HPDE6-E6E7 (cell line): Measurements from ENCODE around the gene ZNF383.
A peak's percentile ranks its signal among the peaks of the same experiment; 100 is the strongest.
"Not testable (repeated sequence)": the region's sequence is repeated elsewhere in the genome, so short reads cannot be mapped to it uniquely, and the experiment has no call there.

Experiments used
- DNase-seq: peaks from one replicate; pipeline ENCODE4 v3.0.0; 2011; ENCODE audit warnings: missing footprints; ENCODE audit errors: extremely low spot score

ZNF383 gene

DNA sequence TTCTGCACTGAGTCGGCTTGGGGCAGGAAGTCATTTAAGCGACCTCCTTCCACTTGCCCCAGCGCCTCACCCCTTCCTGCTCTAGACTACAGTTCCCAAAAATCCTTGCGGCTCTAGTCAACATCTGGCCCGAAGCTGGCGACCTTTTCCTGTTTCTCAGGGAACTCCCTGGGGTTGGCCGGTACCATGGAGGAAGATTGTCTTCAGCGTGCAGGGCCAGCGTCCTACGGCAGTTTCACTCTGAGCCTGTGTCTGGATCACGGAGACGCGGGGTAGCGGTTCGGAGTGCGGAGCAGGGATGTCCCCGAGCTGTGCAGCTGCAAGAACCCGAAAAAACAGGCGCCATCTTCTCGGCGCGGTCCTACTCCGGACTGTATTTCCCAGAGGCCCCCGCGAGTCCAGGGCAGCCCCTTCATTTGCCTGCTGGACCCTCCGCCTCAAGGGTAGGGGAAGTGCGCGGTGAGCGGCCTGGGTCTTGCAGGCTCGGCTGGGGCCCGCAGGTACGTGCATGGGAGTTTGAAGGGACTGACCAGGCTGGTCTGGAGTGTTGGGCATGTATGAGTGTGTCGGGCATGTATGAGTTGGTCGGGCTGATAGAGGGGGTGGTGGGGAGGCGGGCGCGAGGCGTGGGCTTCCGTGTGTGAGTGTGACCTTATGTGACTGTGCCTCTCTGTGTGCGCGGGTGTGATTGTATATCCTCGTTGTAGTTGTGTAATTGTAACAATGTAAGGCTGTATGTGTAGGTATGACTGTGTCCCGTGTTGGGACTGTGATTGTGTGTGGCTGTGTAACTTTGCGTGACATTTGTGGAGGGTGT is at the start of gene ZNF383:
TSS of gene ZNF383 (plus strand) at position 440 of the 817 bp plus-strand sequence. CDS start 12,240 bp downstream, outside the sequence.
- DNase-seq = peak; percentile 71

DNA sequence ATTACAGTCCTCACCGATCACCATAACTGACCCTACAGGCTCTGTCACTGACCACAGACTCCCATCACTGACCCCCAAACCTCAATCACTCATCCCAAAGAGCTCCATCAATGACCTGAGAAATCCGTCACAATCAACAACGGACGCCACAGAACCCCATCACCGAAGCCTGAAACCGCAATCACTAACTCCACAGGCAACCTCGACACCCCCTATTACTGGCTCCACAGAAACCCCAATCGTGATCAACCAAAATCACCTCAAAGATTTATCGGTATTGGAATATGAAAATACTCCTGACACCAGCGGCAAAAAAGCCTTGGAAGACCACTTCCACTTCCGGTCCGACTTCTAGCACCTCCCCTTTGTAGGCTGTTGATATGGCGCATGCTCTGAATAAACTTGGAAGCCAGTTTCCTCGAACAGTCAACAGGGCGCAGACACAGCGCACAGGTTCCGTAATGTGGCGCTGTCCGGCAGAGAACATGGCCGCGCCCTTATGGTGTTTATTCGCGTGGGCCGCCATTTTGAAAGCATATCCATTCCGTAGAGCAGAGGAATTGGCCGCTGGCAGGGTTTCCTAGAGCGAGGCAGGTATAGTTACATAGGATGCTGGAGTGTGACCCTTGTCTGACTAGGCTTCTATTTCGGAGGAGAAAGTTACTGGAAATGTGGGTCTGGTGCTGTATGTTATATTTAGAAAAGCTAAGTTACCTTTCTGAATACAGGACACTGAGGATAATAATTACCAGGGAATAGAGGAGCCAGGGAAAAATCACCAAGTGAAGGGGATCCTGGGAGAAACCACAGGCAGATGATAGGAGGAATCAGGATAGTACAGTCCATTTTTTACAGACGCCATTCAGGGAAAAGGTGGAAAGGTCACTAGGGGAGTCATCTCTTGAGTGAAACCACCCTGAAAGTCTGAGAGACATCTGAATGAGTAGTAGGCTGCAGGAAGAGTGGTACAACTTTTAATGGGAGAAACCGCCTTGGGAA is 45.3 kb upstream of the ZNF383 start, which contains the start of gene ZNF585A:
TSS of gene ZNF585A (minus strand) at position 328 of the 999 bp plus-strand sequence. CDS start 2,785 bp downstream, outside the sequence.
- peak; percentile 91 for DNase-seq

DNA sequence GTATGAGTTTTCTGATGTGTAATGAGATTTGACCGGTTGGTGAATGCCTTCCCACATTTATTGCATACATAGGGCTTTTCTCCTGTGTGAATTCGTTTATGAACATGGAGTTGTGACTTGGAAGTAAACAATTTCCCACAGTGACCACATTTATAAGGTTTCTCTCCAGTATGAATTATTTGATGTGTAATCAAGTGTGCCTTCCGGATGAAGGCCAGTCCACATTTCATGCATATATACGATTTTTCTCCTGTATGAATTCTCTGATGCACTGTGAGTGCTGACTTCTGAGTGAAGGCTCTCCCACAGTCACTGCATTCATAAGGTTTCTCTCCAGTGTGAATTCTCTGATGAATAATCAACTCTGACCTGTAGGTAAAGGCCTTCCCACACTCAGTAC is 31.9 kb upstream of the ZNF383 start:
- not testable (repeated sequence) for DNase-seq

DNA sequence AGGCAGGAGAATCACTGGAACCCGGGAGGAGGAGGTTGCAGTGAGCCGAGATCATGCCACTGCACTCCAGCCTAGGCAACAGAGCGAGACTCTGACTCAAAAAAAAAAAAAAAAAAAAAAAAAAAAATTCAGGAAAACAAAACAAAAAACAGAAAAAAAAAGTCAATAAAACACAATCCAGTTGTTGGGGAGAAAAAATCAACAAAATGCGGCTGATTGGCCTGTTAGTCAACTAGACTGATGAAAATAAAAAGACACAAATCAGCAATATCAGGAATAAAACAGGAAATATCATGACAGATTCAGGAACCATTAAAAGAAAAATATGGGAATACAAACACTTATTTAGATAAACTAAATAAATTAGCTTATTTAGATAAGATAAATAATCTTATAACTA is 22.8 kb upstream of the ZNF383 start:
- not testable (repeated sequence) for DNase-seq

DNA sequence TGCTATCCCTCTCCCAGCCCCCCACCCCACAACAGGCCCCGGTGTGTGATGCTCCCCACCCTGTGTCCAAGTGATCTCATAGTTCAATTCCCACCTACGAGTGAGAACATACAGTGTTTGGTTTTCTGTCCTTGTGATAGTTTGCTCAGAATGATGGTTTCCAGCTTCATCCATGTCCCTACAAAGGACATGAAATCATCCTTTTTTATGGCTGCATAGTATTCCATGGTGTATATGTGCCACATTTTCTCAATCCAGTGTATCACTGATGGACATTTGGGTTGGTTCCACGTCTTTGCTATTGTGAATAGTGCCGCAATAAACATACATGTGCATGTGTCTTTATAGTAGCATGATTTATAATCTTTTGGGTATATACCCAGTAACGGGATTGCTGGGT is 20.9 kb upstream of the ZNF383 start:
- not testable (repeated sequence) for DNase-seq

DNA sequence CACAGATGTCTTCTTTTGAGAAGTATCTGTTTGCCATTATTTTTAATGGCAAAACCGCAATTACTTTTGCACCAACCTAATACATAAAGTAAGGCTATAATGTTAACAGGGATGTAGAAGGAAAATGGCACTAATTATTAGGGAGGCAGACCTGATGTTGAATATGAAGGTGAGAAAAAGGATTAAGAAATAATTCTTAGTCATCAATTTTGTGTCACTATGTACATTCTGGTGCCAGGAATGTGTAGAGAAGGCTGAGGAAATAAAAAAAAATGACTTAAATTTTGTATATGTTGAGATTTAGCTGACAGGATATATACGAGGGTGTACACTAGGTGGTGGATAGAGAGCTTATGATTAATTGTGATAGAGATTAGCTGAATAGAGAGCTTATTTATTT is 20.2 kb upstream of the ZNF383 start:
- no peak for DNase-seq

DNA sequence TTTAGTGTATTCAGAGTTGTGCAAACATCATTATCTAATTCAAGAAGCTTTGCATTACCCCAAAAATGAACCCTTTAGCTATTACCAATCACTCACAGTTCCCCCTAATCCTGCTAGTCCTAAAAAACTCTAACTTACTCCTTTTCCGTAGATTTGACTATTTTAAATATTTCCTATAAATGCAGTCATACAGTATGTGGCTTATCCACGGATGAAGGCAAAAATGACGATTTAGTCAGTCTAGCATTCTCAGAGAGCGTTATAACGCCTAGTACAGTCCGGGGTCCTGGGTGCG is 587 bp upstream of the ZNF383 start:
- DNase-seq = no peak

DNA sequence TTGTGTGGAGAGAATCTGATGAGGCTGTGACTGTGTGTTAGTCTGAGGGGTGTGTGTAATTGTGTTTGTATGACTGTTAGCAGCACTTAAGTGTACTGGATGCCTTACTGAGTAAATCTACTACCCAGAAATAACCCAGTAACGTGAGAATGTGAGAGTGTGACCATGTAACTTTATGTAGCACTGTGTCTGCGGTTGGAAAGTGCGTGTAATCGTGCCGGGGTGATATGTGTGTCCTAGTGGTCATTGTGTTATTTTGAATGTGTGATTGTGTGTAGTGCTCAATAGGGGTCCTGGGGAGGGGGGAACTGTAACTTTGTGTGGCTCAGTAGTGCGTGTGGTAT is 550 bp downstream of the ZNF383 start:
- DNase-seq = no peak

DNA sequence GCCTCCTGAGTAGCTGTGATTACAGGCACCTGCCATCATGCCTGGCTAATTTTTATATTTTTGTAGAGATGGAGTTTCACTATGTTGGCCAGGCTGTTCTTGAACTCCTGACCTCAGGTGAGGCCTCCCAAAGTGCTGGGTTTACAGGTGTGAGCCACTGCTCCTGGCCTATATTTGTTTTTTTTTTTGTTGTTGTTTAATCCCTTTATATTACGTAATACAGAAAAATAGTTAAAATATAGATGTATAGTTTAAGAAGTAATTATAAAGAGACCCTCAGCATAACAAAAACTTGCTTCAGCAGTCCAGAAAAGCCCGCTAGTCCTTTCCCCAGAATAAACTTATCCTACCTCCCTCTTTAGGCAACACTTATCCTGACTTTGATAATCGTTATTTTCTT is 2.4 kb downstream of the ZNF383 start:
- DNase-seq = no peak

DNA sequence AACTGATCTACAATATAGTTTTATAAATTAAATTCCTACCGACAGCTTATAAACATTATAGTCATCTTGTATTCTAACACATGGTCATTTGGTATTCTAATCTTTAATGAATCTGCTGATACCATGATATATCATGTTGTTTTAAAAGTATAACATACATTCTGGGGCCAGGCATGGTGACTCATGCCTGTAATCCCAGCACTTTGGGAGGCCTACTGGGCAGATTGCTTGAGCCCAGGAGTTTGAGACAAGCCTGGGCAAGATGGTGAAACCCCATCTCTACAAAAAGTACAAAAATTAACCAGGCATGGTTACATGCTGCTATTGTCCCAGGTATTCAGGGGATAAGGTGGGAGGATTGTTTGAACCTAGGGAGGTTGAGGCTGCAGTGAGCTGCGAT is 3.1 kb downstream of the ZNF383 start:
- no peak for DNase-seq

DNA sequence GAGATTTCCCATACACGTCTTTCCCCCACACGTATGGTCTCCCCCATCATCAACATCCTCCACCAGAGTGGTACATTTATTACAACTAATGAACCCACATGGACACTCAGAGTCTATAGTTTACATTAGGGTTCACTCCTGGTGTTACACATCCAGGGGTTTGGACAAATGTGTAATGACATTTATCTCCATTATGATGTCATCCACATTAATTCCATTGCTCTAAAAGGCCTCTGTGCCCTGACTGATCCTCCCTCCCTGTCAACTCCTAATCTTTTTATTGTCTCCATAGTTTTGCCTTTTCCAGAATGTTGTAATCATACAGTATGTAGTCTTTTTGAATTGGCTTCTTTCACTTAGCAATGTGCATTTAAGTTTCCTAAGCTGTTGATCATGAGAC is 8.2 kb downstream of the ZNF383 start:
- no peak for DNase-seq

DNA sequence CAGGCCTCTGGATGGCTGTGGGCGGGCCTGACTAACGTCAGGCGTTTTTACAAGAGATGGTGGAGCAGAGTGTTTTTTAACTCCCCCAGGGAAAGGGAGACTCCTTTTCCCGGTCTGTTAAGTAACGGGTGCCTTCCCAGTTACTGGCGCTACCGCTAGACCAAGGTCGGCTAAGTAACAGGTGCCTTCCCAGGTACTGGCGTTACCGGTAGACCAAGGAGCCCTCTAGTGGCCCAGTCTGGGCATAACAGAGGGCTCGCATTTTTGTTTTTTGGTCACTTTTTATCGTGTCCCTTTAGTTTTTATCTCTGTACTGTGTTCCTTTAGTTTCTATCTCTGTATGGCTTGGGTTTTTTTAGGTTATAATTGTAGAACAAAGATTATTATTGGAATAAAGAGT is 10.0 kb downstream of the ZNF383 start:
- DNase-seq = no peak

DNA sequence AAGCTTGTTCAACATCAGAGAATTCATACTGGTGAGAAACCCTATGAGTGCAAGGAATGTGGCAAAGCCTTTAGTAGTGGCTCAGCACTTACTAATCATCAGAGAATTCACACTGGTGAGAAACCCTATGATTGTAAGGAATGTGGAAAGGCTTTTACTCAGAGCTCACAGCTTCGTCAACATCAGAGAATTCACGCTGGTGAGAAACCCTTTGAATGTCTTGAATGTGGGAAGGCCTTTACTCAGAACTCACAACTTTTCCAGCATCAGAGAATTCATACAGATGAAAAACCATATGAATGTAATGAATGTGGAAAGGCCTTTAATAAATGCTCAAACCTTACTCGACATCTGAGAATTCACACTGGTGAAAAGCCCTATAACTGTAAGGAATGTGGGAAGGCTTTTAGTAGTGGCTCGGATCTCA is 25.2 kb downstream of the ZNF383 start:
- DNase-seq = no peak

DNA sequence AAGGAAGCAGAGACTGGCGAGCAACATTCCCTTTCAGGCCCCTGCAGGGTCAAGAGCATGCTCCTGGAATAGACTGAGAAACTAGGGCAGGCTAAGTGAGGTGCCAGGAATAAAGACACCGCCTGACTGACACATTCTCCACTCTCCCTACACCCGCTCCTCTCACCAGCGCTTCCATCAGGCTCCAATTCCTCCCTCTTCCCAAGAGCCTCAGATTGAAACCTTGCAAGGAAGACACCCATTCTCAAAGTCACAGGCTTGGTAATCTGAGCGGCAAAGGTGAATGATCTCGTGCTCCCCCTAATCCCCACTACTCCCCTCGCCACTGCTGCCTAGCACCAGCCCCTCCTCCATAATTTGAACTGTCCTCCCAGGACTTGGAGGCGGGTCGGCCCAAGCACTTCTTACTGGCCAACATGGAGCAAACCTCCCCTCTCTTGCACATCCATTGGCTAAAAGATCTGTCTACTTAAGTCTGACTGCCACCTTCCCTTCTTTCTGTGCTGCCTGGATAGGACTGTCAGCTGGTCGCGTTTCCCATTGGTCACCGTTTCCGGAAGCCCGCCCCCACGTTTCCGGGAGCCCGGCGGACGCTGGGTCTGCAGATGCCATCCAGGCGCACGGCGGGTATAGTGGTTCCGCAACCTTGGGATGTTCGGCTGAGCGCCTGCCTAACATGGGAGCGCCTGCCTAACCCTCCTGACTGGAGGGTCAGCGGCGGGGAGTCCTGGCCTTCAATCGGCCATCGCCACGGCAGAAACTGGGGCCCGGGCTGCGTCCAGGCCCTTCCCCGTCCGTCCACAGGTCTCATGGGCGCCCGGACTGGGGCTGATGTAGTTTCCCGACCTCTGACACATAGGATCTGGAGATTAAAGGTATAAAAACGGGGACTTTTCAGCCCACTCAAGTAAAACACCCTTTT is 33.6 kb downstream of the ZNF383 start:
- DNase-seq = peak; percentile 86

DNA sequence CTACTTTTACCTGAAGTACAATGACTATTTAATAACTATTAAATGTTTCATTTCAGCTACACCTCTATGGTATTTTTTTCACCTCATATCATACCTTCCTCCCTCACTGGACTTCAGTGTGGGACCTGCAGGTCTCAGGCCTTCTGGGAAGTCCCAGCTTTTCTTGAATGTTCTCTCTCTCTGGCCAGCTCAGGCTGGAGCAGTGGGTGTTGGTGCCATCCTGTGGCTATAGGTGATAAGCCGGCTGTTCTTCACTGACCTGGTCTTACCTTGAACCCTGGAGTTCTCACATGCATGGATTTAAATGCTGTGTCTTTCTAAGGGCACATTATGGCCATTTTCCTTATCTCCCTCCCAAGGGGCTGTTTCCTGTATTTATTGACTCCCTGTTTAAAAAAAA is 45.0 kb downstream of the ZNF383 start:
- not testable (repeated sequence) for DNase-seq

DNA sequence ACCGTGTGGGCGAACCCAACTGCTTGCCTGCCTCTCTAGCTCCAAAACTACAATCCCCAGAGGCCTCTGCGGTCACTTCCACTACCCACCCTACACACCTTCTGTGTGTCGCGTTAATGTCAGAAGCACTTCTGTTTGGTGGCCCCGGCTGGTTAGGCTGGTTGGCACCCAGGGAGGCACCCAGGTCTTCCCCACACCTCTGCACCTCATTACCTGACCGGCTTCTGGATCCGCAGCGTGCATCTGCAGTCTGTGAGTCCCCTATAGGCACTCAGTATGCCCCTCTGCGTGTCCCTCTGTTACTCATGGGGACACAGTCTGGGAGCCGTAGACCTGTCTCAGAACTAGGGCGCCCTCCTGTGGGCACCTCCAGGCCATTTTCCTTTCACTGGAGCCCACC is 49.0 kb downstream of the ZNF383 start:
- DNase-seq = not testable (repeated sequence)

DNA sequence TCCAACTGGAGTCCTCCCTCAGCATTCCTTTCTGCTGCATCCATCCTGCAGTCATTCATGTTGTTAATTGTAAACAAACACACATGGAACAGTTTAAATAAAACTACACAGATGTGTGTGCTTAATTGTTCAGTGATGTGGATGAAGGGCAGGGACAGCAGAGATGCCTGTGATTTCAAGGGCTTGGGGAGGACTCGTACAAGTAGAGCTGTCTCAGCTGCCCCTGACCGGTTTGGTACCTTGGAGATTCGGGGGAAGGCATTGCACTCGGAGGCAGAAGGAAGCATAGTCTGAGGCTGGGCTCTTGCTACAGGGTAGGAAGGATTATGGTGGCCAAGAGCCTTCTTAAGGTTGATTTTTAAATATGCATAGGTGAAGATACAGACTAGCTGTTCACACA is 49.7 kb downstream of the ZNF383 start:
- not testable (repeated sequence) for DNase-seq

DNA sequence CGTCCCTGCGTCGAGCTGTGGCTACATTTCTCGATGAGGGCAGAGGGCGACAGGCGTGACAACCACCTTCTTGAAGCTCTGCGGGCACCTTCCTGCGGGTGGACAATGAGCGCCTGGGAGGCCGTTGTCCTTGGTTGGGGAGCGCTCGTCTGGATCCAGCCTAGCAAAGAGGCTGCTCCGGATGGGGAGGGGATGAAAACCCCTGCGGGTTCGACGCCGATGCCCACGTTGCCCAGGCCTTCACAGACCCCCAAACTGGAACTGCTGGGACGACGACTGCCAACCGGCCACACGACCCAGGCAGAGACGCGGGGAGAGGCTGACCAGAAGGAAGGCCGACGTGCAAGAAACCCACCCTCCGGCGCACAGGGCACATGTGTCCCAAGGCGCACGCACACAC is 62.6 kb downstream of the ZNF383 start:
- DNase-seq = not testable (repeated sequence)

DNA sequence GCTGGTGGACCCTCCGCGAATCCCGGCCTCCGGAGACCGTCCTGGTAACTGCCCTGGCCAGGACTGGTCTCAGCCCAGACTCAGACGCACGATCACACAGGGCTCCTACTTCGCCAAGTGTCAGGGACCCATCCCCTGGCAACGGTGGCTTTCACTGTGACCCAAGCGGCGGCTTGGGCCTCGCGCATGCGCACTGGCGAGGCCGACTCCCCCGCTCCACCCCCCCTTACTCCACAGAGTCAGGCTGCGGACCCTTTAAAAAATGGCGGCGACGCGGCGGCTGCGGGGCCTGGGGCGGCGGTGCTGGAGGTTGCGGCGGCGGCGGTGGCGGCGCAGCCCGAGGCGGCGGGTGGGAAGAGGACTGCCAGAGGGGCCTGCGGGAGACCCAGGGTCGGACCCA is 66.0 kb downstream of the ZNF383 start:
- not testable (repeated sequence) for DNase-seq

DNA sequence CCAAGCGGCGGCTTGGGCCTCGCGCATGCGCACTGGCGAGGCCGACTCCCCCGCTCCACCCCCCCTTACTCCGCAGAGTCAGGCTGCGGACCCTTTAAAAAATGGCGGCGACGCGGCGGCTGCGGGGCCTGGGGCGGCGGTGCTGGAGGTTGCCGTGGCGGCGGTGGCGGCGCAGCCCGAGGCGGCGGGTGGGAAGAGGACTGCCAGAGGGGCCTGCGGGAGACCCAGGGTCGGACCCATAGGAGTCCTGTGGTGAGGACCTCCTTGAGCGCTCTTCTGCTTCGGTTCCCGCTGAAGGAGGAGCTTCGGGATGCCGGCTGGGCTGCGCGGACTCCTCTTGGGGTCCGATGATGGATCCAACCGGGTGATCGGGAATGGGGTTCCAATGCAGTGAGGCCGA is 71.2 kb downstream of the ZNF383 start:
- not testable (repeated sequence) for DNase-seq
